ENCODE data around the gene GAA.

DNA sequence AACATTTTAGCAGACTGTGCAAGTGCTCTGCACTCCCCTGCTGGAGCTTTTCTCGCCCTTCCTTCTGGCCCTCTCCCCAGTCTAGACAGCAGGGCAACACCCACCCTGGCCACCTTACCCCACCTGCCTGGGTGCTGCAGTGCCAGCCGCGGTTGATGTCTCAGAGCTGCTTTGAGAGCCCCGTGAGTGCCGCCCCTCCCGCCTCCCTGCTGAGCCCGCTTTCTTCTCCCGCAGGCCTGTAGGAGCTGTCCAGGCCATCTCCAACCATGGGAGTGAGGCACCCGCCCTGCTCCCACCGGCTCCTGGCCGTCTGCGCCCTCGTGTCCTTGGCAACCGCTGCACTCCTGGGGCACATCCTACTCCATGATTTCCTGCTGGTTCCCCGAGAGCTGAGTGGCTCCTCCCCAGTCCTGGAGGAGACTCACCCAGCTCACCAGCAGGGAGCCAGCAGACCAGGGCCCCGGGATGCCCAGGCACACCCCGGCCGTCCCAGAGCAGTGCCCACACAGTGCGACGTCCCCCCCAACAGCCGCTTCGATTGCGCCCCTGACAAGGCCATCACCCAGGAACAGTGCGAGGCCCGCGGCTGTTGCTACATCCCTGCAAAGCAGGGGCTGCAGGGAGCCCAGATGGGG is 3.1 kb downstream of the GAA start:
- TF ChIP-seq POLR2A (IDR thresholded peaks at IDR 0.05) = no peak
- TF ChIP-seq, protein P1, sequence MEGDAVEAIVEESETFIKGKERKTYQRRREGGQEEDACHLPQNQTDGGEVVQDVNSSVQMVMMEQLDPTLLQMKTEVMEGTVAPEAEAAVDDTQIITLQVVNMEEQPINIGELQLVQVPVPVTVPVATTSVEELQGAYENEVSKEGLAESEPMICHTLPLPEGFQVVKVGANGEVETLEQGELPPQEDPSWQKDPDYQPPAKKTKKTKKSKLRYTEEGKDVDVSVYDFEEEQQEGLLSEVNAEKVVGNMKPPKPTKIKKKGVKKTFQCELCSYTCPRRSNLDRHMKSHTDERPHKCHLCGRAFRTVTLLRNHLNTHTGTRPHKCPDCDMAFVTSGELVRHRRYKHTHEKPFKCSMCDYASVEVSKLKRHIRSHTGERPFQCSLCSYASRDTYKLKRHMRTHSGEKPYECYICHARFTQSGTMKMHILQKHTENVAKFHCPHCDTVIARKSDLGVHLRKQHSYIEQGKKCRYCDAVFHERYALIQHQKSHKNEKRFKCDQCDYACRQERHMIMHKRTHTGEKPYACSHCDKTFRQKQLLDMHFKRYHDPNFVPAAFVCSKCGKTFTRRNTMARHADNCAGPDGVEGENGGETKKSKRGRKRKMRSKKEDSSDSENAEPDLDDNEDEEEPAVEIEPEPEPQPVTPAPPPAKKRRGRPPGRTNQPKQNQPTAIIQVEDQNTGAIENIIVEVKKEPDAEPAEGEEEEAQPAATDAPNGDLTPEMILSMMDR (IDR thresholded peaks at IDR 0.05) = no peak
